DND-41 (cell line): ENCODE data around the gene MAB21L3.

Source experiments
- ATAC-seq: fragments of 200-7000 bp; cut with Tn5 transposase; 3 replicates; pipeline ENCODE4 v1.9.1; 2021; ENCODE audit warnings: low read depth; ENCODE audit not compliant: insufficient read depth
- DNase-seq: peaks from one replicate; pipeline ENCODE4 v3.0.0-alpha.2; 2020
- H2AFZ ChIP-seq: 2 replicates; pipeline ENCODE4 v1.6.0; 2012; ENCODE audit warnings: low read depth, low read length
- H3K27ac ChIP-seq: 2 replicates; pipeline ENCODE4 v1.5.1; 2012; ENCODE audit warnings: low read length, inconsistent platforms
- H3K27me3 ChIP-seq: fragments of 200-600 bp; sonication (generic); 2 replicates; pipeline ENCODE4 v1.6.0; 2012; ENCODE audit warnings: low read length, mild to moderate bottlenecking, inconsistent platforms; ENCODE audit not compliant: insufficient read depth, poor library complexity
- H3K36me3 ChIP-seq: 2 replicates; pipeline ENCODE4 v1.5.1; 2012; ENCODE audit warnings: low read length, inconsistent platforms; ENCODE audit not compliant: insufficient read depth
- H3K4me1 ChIP-seq: 2 replicates; pipeline ENCODE4 v1.5.1; 2012; ENCODE audit warnings: mild to moderate bottlenecking, low read length; ENCODE audit not compliant: insufficient read depth
- H3K4me2 ChIP-seq: 2 replicates; pipeline ENCODE4 v1.6.0; 2012; ENCODE audit warnings: mild to moderate bottlenecking, moderate library complexity, low read length, inconsistent platforms; ENCODE audit not compliant: insufficient read depth
- H3K4me3 ChIP-seq, 2 experiments: fragments of 200-600 bp in 1 of 2; shearing (Covaris generic) in 1 of 2; 2 replicates each; pipeline ENCODE4 v1.5.1; 2012 to 2016; ENCODE audit warnings: inconsistent platforms in 2 of 2, low read length in 2 of 2, mild to moderate bottlenecking in 2 of 2, low read depth in 1 of 2, moderate library complexity in 1 of 2
- H3K79me2 ChIP-seq: 2 replicates; pipeline ENCODE4 v1.6.0; 2012; ENCODE audit warnings: low read length, inconsistent platforms; ENCODE audit not compliant: insufficient read depth
- H3K9ac ChIP-seq: 2 replicates; pipeline ENCODE4 v1.6.0; 2012; ENCODE audit warnings: low read depth, mild to moderate bottlenecking, inconsistent platforms, low read length, moderate library complexity
- H3K9me3 ChIP-seq: 2 replicates; pipeline ENCODE4 v1.5.1; 2012; ENCODE audit warnings: low read length, moderate library complexity, mild to moderate bottlenecking, inconsistent platforms; ENCODE audit not compliant: insufficient read depth, severe bottlenecking
- H4K20me1 ChIP-seq: 2 replicates; pipeline ENCODE4 v1.6.0; 2012; ENCODE audit warnings: low read length; ENCODE audit not compliant: insufficient read depth
- CTCF ChIP-seq: IDR thresholded peaks from 2 replicates; pipeline ENCODE4 v1.5.1; 2012; ENCODE audit warnings: borderline replicate concordance, low read length, moderate library complexity, mild to moderate bottlenecking; ENCODE audit not compliant: poor library complexity, severe bottlenecking; ENCODE audit errors: extremely low read depth
- EZH2 ChIP-seq: IDR thresholded peaks from 3 replicates; pipeline ENCODE4 v1.6.1; 2012; ENCODE audit warnings: borderline replicate concordance, low read depth, mild to moderate bottlenecking, moderate library complexity, low read length, inconsistent platforms; ENCODE audit not compliant: severe bottlenecking

MAB21L3 gene

GRCh38 chr1:116182019-116182714 is 71.0 kb downstream of the MAB21L3 start:
- Histone ChIP-seq H2AFZ (no peak overlapping the region), H4K20me1 (no peaks in the 10 kb centered on the region), H3K79me2 (no peaks in the 10 kb centered on the region), H3K36me3 (no peaks in the 10 kb centered on the region), H3K9me3 (no peaks in the 10 kb centered on the region), H3K4me3 (no peak overlapping the region), H3K27ac (no peak overlapping the region), H3K4me2 (no peak overlapping the region), H3K9ac (no peak overlapping the region), H3K4me1 (no peaks in the 10 kb centered on the region), H3K27me3 (peaks cover 25% of the 10 kb centered on the region)
- DNase-seq: no peak
- TF ChIP-seq CTCF: no peak
- TF ChIP-seq EZH2: no peak
- ATAC-seq: no peak
